ENCODE data around the gene VPS13C.
"Not testable (repeated sequence)": the region's sequence is repeated elsewhere in the genome, so short reads cannot be mapped to it uniquely, and the experiment has no call there.

Gene VPS13C

DNA sequence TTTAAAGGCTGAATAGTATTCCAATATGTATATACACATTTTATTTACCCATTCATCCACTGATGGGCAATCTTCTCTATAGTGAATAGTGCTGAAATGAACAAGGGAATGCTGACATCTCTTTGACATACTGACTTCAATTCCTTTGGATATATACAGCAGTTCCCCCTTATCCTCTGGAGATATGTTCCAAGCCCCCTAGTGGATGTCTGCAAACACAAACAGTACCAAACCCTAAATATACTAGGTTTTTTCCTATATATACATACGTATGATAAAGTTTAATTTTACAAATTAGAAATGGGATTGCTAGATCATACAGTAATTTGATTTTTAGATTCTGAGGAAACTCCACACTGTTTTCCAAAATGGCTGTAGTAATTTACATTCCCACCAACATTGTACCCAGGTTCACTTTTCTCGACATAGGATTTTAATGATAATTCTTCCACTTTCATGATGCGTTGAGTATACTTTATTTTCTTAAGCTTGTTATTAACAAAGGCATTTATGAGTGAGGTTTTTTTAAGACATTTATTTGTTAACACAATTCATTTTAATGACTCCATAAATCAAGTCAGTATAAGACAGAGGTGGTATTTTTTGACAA is 38.2 kb downstream of the VPS13C start:
- no peak overlapping the region for H3K27ac ChIP-seq (ENCODE audit: low read length)
- no peaks in the 10 kb centered on the region for H3K9me3 ChIP-seq (ENCODE audit: insufficient read depth, low read depth, low read length)
- no peaks in the 10 kb centered on the region for H3K4me1 ChIP-seq (ENCODE audit: insufficient read depth, low read length)
- no peak overlapping the region for H3K9ac ChIP-seq (ENCODE audit: low read depth, low read length)
- no peak overlapping the region for H3K4me3 ChIP-seq (ENCODE audit: low read length)
- H3K36me3 ChIP-seq (ENCODE audit: insufficient read depth, low read depth, low read length), result peaks cover 3% of the 10 kb centered on the region; the same call in 1 of the 2 replicates
- H3K27me3 ChIP-seq (ENCODE audit: insufficient read depth, low read length), result no peaks in the 10 kb centered on the region

DNA sequence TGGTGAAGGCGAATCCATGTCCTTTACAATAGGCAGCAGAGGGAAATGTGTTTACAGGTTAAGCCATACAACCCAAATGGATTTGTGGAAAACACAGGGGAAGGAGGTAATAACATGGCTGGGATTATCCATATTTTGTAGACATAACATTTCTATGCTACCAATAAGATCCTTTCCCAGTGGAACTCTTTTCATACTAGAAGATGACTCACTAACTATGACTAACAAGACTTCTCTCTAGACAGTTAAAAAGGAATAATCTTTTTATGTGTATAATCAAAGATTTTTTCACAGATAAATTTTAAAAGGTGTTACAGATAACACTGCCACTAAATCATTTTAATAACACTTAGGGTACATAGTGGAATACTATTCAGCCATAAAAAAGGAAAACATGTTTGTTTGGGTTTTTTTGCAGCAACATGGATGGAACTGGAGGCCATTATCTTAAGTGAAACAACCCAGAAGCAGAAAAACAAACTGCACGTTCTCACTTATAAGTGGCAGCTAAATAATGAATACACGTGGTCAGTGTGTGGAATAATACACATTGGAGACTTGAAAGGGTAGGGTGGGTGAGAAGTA is 39.6 kb downstream of the VPS13C start:
- Histone ChIP-seq H3K27me3 (ENCODE audit: insufficient read depth, low read length) (no peaks in the 10 kb centered on the region), H3K4me3 (ENCODE audit: low read length) (no peak overlapping the region), H3K9me3 (ENCODE audit: insufficient read depth, low read depth, low read length) (no peaks in the 10 kb centered on the region), H3K4me1 (ENCODE audit: insufficient read depth, low read length) (no peaks in the 10 kb centered on the region), H3K36me3 (ENCODE audit: insufficient read depth, low read depth, low read length) (peaks cover 3% of the 10 kb centered on the region; the same call in 1 of the 2 replicates), H3K27ac (ENCODE audit: low read length) (no peak overlapping the region), H3K9ac (ENCODE audit: low read depth, low read length) (no peak overlapping the region)

DNA sequence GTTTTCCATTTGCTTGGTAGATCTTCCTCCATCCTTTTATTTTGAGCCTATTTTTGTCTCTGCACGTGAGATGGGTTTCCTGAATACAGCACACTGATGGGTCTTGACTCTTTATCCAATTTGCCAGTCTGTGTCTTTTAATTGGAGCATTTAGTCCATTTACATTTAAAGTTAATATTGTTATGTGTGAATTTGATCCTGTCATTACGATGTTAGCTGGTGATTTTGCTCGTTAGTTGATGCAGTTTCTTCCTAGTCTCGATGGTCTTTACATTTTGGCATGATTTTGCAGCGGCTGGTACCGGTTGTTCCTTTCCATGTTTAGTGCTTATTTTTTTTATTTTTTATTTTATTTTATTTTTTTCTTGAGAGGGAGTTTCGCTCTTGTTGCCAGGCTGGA is 54.9 kb downstream of the VPS13C start:
- H3K27ac ChIP-seq (ENCODE audit: low read length); H3K27me3 ChIP-seq (ENCODE audit: insufficient read depth, low read length); H3K4me1 ChIP-seq (ENCODE audit: insufficient read depth, low read length); H3K4me3 ChIP-seq (ENCODE audit: low read length); H3K36me3 ChIP-seq (ENCODE audit: insufficient read depth, low read depth, low read length); H3K9me3 ChIP-seq (ENCODE audit: insufficient read depth, low read depth, low read length); H3K9ac ChIP-seq (ENCODE audit: low read depth, low read length): not testable (repeated sequence)

DNA sequence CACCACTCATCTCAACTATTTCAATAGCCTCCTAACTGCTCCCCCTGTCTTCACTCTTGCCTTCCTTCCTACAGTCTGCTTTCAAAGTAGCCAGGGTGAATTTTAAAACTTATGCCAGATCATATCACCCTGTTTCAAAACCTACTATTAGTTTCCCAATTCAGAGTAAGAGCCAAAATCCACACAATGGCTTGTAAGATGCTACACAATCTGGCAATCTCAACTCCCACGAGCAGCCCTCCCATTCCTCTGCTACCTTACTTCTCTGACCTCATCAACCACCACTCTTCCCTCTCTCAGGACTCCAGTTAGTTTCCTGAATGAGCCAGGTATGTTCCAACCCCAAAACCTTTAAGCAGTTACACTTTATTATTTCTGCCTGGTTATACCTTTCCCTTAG is 62.5 kb downstream of the VPS13C start:
- H3K4me3 ChIP-seq (ENCODE audit: low read length), result no peak overlapping the region
- H3K9ac ChIP-seq (ENCODE audit: low read depth, low read length), result no peak overlapping the region

DNA sequence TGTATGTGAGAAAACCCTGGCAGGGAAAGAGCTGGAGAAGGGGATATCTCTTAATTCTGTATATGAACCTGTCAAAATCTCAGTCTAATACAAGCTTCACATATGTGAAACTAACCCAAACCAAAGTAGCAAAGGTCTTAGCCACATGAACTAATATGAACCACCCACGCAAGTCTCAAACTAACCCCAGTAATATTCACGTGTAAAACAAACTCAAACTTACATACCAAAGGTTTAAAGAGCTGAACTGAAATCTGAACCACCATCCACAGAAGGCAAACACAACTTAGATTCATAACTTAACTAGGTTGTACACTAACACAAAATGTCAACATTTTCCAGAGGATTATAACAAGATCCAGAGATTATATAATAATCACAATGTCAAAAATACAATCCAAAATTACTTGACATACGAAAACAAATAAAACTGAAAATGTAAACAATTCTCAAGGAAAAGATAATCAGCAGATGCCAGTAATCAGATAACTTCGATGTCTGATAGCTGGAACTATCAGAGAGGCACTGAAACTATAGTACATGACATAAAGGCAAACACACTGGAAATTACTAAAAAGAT is 64.1 kb downstream of the VPS13C start:
- Histone ChIP-seq H3K4me1 (ENCODE audit: insufficient read depth, low read length) (no peaks in the 10 kb centered on the region), H3K36me3 (ENCODE audit: insufficient read depth, low read depth, low read length) (no peaks in the 10 kb centered on the region), H3K9me3 (ENCODE audit: insufficient read depth, low read depth, low read length) (no peaks in the 10 kb centered on the region), H3K9ac (ENCODE audit: low read depth, low read length) (no peak overlapping the region), H3K4me3 (ENCODE audit: low read length) (no peak overlapping the region), H3K27ac (ENCODE audit: low read length) (no peak overlapping the region), H3K27me3 (ENCODE audit: insufficient read depth, low read length) (no peaks in the 10 kb centered on the region)

More for the DNA sequence above, 62.5 kb downstream of the VPS13C start:
- no peaks in the 10 kb centered on the region for H3K9me3 ChIP-seq (ENCODE audit: insufficient read depth, low read depth, low read length)
- H3K27me3 ChIP-seq (ENCODE audit: insufficient read depth, low read length), result no peaks in the 10 kb centered on the region
- no peaks in the 10 kb centered on the region for H3K36me3 ChIP-seq (ENCODE audit: insufficient read depth, low read depth, low read length)
- no peak overlapping the region for H3K27ac ChIP-seq (ENCODE audit: low read length)
- no peaks in the 10 kb centered on the region for H3K4me1 ChIP-seq (ENCODE audit: insufficient read depth, low read length)

DNA sequence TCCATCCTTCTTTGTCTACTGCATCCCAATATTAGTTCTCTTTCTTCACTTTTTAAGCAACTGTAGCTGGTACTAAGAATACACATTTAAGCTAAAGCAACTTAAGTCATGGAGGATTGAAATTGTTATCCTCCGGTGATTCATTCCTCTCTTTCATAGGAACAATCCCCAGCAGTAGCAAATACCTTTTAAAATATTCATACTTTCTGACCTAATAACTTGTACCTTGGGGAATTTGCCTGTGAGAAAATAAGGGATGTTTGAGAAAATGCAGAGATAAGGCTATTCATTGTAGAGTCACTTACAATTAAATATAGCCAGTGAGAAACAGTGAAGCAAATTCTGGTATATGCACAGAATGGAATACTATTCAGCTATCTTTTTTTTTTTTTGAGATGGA is 66.0 kb downstream of the VPS13C start:
- H3K9ac ChIP-seq (ENCODE audit: low read depth, low read length), result no peak overlapping the region
- H3K4me1 ChIP-seq (ENCODE audit: insufficient read depth, low read length), result no peaks in the 10 kb centered on the region
- no peak overlapping the region for H3K27ac ChIP-seq (ENCODE audit: low read length)
- no peak overlapping the region for H3K4me3 ChIP-seq (ENCODE audit: low read length)
- no peaks in the 10 kb centered on the region for H3K9me3 ChIP-seq (ENCODE audit: insufficient read depth, low read depth, low read length)
- H3K36me3 ChIP-seq (ENCODE audit: insufficient read depth, low read depth, low read length), result peaks cover 6% of the 10 kb centered on the region; the same call in 1 of the 2 replicates
- no peaks in the 10 kb centered on the region for H3K27me3 ChIP-seq (ENCODE audit: insufficient read depth, low read length)

DNA sequence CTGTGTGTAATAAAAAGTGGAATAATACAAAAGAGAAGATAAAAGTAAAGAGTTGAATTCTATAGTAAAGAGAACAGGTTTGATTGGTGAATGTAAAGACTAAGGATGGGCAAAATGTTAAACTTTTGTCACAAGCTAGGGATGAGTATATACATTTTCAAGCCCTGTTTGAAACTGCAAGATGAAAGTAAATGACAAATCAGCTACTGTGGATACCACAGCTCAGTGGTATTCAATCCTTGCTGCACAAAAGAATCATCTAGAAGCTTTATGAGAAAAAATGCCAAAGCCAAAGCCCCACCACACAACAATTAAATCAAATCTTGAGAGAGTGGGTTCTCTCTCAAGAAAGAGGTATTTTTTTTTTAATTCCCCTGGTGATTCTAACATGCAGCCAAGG is 67.7 kb downstream of the VPS13C start:
- H3K4me1 ChIP-seq (ENCODE audit: insufficient read depth, low read length), result no peaks in the 10 kb centered on the region
- H3K9ac ChIP-seq (ENCODE audit: low read depth, low read length), result no peak overlapping the region
- no peaks in the 10 kb centered on the region for H3K27me3 ChIP-seq (ENCODE audit: insufficient read depth, low read length)
- H3K4me3 ChIP-seq (ENCODE audit: low read length), result no peak overlapping the region
- H3K9me3 ChIP-seq (ENCODE audit: insufficient read depth, low read depth, low read length), result no peaks in the 10 kb centered on the region
- H3K36me3 ChIP-seq (ENCODE audit: insufficient read depth, low read depth, low read length), result peaks cover 6% of the 10 kb centered on the region; the same call in 1 of the 2 replicates
- no peak overlapping the region for H3K27ac ChIP-seq (ENCODE audit: low read length)

DNA sequence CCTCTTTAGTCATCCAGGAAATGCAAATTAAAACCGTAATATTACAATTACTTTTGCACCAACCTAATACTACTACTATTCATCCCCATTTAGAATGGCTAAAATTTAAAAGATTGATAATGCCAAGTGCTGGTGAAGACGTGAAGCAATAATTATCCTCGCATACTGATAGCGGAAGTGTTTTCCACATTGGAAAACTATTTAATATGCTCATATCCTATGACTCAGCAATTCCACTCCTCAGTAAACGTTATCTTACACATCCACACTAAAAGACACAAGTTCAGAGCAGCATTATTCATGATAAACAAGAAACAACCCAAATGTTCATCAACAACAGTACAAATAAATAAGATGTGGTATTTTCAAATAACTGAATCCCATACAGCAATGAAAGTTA is 70.6 kb downstream of the VPS13C start:
- H3K36me3 ChIP-seq (ENCODE audit: insufficient read depth, low read depth, low read length), result peaks cover 6% of the 10 kb centered on the region; the same call in 1 of the 2 replicates

DNA sequence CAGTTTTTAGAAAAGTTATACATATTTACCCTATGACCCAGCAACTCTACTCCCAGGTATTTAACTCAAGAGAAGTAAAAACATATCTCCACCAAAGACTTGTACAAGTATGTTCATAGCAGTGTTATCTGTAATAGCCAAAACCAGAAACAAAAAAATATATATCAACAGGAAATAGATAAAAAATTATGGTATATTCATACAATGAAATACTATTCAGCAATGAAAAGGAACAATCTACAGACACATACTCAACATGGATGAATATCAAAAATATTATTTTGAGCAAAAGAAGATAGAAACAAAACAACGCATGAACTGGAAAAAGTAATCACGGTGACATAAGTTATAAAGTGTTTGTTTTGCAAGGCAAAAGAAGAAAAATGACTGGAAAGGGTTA is 72.4 kb downstream of the VPS13C start:
- Histone ChIP-seq H3K27me3 (ENCODE audit: insufficient read depth, low read length) (no peaks in the 10 kb centered on the region), H3K36me3 (ENCODE audit: insufficient read depth, low read depth, low read length) (peaks cover 6% of the 10 kb centered on the region; the same call in 1 of the 2 replicates), H3K4me1 (ENCODE audit: insufficient read depth, low read length) (no peaks in the 10 kb centered on the region), H3K9ac (ENCODE audit: low read depth, low read length) (no peak overlapping the region), H3K4me3 (ENCODE audit: low read length) (no peak overlapping the region), H3K27ac (ENCODE audit: low read length) (no peak overlapping the region), H3K9me3 (ENCODE audit: insufficient read depth, low read depth, low read length) (no peaks in the 10 kb centered on the region)

More for the DNA sequence above, 70.6 kb downstream of the VPS13C start:
- no peaks in the 10 kb centered on the region for H3K4me1 ChIP-seq (ENCODE audit: insufficient read depth, low read length)
- no peak overlapping the region for H3K4me3 ChIP-seq (ENCODE audit: low read length)
- no peak overlapping the region for H3K27ac ChIP-seq (ENCODE audit: low read length)
- no peaks in the 10 kb centered on the region for H3K27me3 ChIP-seq (ENCODE audit: insufficient read depth, low read length)
- H3K9me3 ChIP-seq (ENCODE audit: insufficient read depth, low read depth, low read length), result no peaks in the 10 kb centered on the region
- no peak overlapping the region for H3K9ac ChIP-seq (ENCODE audit: low read depth, low read length)

DNA sequence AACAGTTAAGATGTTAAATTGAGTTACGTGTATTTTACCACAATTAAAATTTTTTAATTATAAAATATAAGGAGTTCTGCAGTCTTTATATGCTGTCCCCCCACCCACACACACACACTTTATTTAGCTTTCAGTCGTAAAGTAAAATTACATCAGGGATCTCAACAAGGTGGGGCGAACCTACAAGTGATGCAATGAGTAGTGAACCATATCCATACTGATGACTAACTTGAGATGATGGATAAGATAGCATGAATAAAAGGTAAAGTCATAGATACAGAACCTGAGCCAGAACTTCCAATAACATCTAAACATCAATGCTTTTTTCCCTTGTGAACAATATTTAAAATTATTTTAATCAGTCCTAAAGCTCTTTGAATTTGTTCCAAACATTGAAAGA is 77.2 kb downstream of the VPS13C start:
- H3K27me3 ChIP-seq (ENCODE audit: insufficient read depth, low read length), result no peaks in the 10 kb centered on the region
- H3K4me3 ChIP-seq (ENCODE audit: low read length), result no peak overlapping the region
- no peaks in the 10 kb centered on the region for H3K9me3 ChIP-seq (ENCODE audit: insufficient read depth, low read depth, low read length)
- H3K9ac ChIP-seq (ENCODE audit: low read depth, low read length), result no peak overlapping the region
- no peak overlapping the region for H3K27ac ChIP-seq (ENCODE audit: low read length)
- no peaks in the 10 kb centered on the region for H3K36me3 ChIP-seq (ENCODE audit: insufficient read depth, low read depth, low read length)
- H3K4me1 ChIP-seq (ENCODE audit: insufficient read depth, low read length), result no peaks in the 10 kb centered on the region

DNA sequence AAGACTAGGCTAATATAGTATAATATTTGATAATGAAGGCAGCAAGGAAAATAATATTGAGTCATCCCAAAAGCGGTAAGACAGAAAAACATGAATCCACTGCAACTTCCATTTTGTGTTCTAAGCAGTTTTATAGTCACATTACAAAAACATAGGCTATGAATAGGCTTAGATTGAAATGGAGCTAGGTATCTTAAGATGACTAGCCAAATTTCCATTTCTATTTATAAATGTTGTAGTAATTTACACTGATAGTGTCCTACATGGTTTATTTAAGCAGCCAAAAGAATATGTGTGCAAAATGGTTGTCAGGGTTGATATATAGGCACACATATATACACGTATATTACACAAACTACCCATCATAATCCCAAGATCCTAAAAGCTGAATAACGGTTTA is 82.0 kb downstream of the VPS13C start:
- H3K27ac ChIP-seq (ENCODE audit: low read length), result no peak overlapping the region
- no peaks in the 10 kb centered on the region for H3K36me3 ChIP-seq (ENCODE audit: insufficient read depth, low read depth, low read length)
- H3K9ac ChIP-seq (ENCODE audit: low read depth, low read length), result no peak overlapping the region
- no peaks in the 10 kb centered on the region for H3K27me3 ChIP-seq (ENCODE audit: insufficient read depth, low read length)
- no peaks in the 10 kb centered on the region for H3K9me3 ChIP-seq (ENCODE audit: insufficient read depth, low read depth, low read length)
- no peak overlapping the region for H3K4me3 ChIP-seq (ENCODE audit: low read length)
- H3K4me1 ChIP-seq (ENCODE audit: insufficient read depth, low read length), result no peaks in the 10 kb centered on the region

DNA sequence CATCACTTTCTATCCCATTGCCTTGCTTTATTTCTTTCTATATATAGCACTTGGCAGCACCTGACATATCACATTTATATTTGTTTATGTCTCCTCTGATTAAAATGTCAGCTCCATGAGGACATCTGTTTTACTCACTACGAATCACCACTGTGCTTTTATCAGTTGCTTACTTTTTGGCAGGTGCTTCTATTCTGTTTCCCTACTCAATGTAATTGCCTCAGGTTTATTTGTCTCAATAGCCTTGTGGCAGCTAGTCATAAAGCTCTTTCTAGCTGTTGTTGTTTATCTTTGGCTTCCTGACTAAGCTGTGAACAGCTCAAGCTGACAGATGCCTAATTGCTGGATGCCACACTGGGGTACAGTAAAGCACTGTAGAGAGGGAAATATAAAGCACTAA is 85.5 kb downstream of the VPS13C start:
- H3K4me3 ChIP-seq (ENCODE audit: low read length), result no peak overlapping the region
- no peaks in the 10 kb centered on the region for H3K36me3 ChIP-seq (ENCODE audit: insufficient read depth, low read depth, low read length)
- no peak overlapping the region for H3K27ac ChIP-seq (ENCODE audit: low read length)

More for the DNA sequence above, 85.5 kb downstream of the VPS13C start:
- Histone ChIP-seq H3K27me3 (ENCODE audit: insufficient read depth, low read length) (no peaks in the 10 kb centered on the region), H3K4me1 (ENCODE audit: insufficient read depth, low read length) (no peaks in the 10 kb centered on the region), H3K9me3 (ENCODE audit: insufficient read depth, low read depth, low read length) (no peaks in the 10 kb centered on the region), H3K9ac (ENCODE audit: low read depth, low read length) (no peak overlapping the region)
